Heart left ventricle (tissue), 16 donors: Measurements from ENCODE around the gene RMND5B. TPM values are rescaled to one million over a fixed set of nuclear protein-coding genes. Genes with fewer than 3 reads are reported as not detected.

Experiments
- ATAC-seq, 4 donors: fragments of 200-7000 bp; cut with Tn5 transposase; one replicate each; pipeline ENCODE4 v1.9.1; 2020 to 2022; ENCODE audit warnings: moderate library complexity in 4 of 4, mild to moderate bottlenecking in 3 of 4, moderate number of reproducible peaks in 1 of 4
- DNase-seq, 5 donors: peaks; one replicate each; pipeline ENCODE4 v3.0.0-alpha.2; 2020
- H3K27ac ChIP-seq, 12 donors: fragments of 200-600 bp; sonication (generic) in 4 of 12; one replicate each; pipeline versions ENCODE4 v1.5.0 to v1.8.0; 2016 to 2022; ENCODE audit warnings: mild to moderate bottlenecking in 2 of 12
- H3K27me3 ChIP-seq, 9 donors: fragments of 200-600 bp; sonication (generic) in 2 of 9; one replicate each; pipeline versions ENCODE4 v1.5.1 to v1.8.0; 2016 to 2022; ENCODE audit warnings: mild to moderate bottlenecking in 3 of 9
- H3K36me3 ChIP-seq, 9 donors: fragments of 200-600 bp; sonication (generic) in 2 of 9; one replicate each; pipeline versions ENCODE4 v1.5.0 to v1.8.0; 2018 to 2022; ENCODE audit warnings: mild to moderate bottlenecking in 2 of 9
- H3K4me1 ChIP-seq, 12 donors: fragments of 200-600 bp; sonication (generic) in 4 of 12; one replicate each; pipeline versions ENCODE4 v1.5.0 to v1.8.0; 2016 to 2022; ENCODE audit warnings: mild to moderate bottlenecking in 3 of 12
- H3K4me3 ChIP-seq, 12 donors: fragments of 200-600 bp; sonication (generic) in 4 of 12; one replicate each; pipeline versions ENCODE4 v1.5.0 to v1.8.0; 2017 to 2022; ENCODE audit warnings: mild to moderate bottlenecking in 9 of 12, moderate library complexity in 4 of 12
- H3K9me3 ChIP-seq, 12 donors: fragments of 200-600 bp; sonication (generic) in 4 of 12; one replicate each; pipeline versions ENCODE4 v1.5.0 to v1.8.0; 2016 to 2022; ENCODE audit warnings: mild to moderate bottlenecking in 1 of 12
- CTCF ChIP-seq, 12 donors: fragments of 200-600 bp; sonication (generic) in 4 of 12; IDR thresholded peaks; one replicate each; pipeline versions ENCODE4 v1.5.0 to v1.8.0; 2018 to 2022; ENCODE audit warnings: antibody characterized with exemption in 12 of 12, mild to moderate bottlenecking in 5 of 12
- POLR2A ChIP-seq, 2 donors: fragments of 450-650 bp; IDR thresholded peaks; one replicate each; pipeline ENCODE4 v1.6.1; 2017; ENCODE audit warnings: antibody characterized with exemption in 2 of 2, mild to moderate bottlenecking in 2 of 2, moderate library complexity in 2 of 2
- WGBS, 4 donors: extraction: QIAGEN DNeasy Blood & Tissue Kit in 2 of 4; methylation state at CpG; one replicate each; pipeline versions ENCODE4 v1.1.5 to v1.1.7; 2013 to 2018; 5-methylcytosine and 5-hydroxymethylcytosine counted together
- intact Hi-C, 10 donors: fragments of 100-400 bp; cut with DNase I; formaldehyde crosslinking; loops; one replicate each; pipeline versions ENCODE4 v1.11.1 to v1.14.2; 2022
- polyA plus RNA-seq, 2 donors: library from polyadenylated mRNA; stranded (reverse); fragments of 200-250 nt; gene quantifications; one replicate each; pipeline ENCODE4 v1.2.3, GENCODE V29; 2013
- total RNA-seq, 9 donors: library from RNA; depleted of rRNA in 2 of 9; stranded (reverse); fragments of >200 nt in 2 of 9; fragmentation: NEBNext Ultra II Directional in 3 of 9; extraction: Animal tissue kit (Norgen Biotek cat#: 25700) in 3 of 9; gene quantifications; one replicate each; pipeline versions ENCODE4 v1.1.0 to v1.2.4, GENCODE V29; 2016 to 2023
- donor health status: ischemic (EF 13 %, LVEDD 7.1; RV severe dilation, severe dysfunction).
- donor health status: healthy with polysubstance abuse.
- donor health status: DM: no; HTN: yes; CAD: no.
- donor health status: DM: no; HTN: no; CAD: no.
- donor health status: ischemic (EF 25% LVEDD 6.9; RV normal size, moderate dysfunction).
- donor health status: ischemic (EF 25% LVEDD 5.7; RV mildly dilated, moderate dysfunction).
- donor health status: healthy.
- donor health status: DM: yes; HTN: yes; CAD: no.
- donor health status: ischemic (EF 35%, LVEDD 5.7; RV mildly dilated, moderate dysfunction).
- donor health status: nonischemic (EF 11% LVEDD 7.7; RV severe dilation, severe dysfunction).
- donor health status: DM: yes; HTN: yes; CAD: no.
- donor health status: PGD.
- donor health status: ischemic (EF 29% LVEDD 5.4; RV normal size, mild dysfunction).
- donor health status: nonischemic (EF 23%, LVEDD 6.1; RV moderate dilation, normal function).

The RMND5B gene
- total and polyA plus RNA-seq, 11 donors = 26.4 to 42.2 (median 32.7) TPM

- H3K4me3 ChIP-seq = peak overlapping the region in 11 of 12 donors; percentile 45 to 69 (median 62)
- peaks cover 0 to 54% (median 22%) of the 10 kb centered on the region in 12 donors for H3K4me1 ChIP-seq
- peak overlapping the region in 10 of 12 donors; percentile 5 to 90 (median 35) for H3K27ac ChIP-seq
- TF ChIP-seq CTCF (IDR thresholded peaks at IDR 0.05) = no peak
- no peak for TF ChIP-seq POLR2A (IDR thresholded peaks at IDR 0.05)
- 37 to 61% (median 47%) methylated on average over 8 to 12 of the region's 12 CpGs for WGBS, 4 donors
- DNase-seq (peak in 1 of 5 donors; percentile 26), ATAC-seq (no peak)
- H3K27me3 ChIP-seq = peaks cover 5 to 47% (median 20%) of the 10 kb centered on the region in 9 donors
- no peaks in the 10 kb centered on the region for H3K36me3 ChIP-seq
- intact Hi-C loops = no loop called here
- H3K9me3 ChIP-seq = peaks cover 0 to 5% (median 0%) of the 10 kb centered on the region in 12 donors
Measured at GRCh38 chr5:178115136-178115813, 15.5 kb upstream of the RMND5B start.

- TF ChIP-seq POLR2A (IDR thresholded peaks at IDR 0.05) = no peak
- no peak for TF ChIP-seq CTCF (IDR thresholded peaks at IDR 0.05)
- no peaks in the 10 kb centered on the region for H3K36me3 ChIP-seq
- no peak for ATAC-seq
- peaks cover 0 to 5% (median 0%) of the 10 kb centered on the region in 12 donors for H3K9me3 ChIP-seq
- peak overlapping the region in 9 of 12 donors; percentile 5 to 90 (median 30) for H3K27ac ChIP-seq
- DNase-seq = peak in 1 of 5 donors; percentile 47
- peaks cover 5 to 47% (median 20%) of the 10 kb centered on the region in 9 donors for H3K27me3 ChIP-seq
- H3K4me3 ChIP-seq = peak overlapping the region in 7 of 12 donors; percentile 49 to 69 (median 63)
- intact Hi-C loops = no loop called here
- 18 to 39% (median 36%) methylated on average over 5 to 7 of the region's 7 CpGs for WGBS, 4 donors
- peaks cover 0 to 59% (median 22%) of the 10 kb centered on the region in 12 donors for H3K4me1 ChIP-seq
Measured at GRCh38 chr5:178115814-178116142, 15.0 kb upstream of the RMND5B start.

GRCh38 chr5:178116143-178116885 lies 14.5 kb upstream of the RMND5B start:
- H3K27me3 ChIP-seq = peaks cover 5 to 47% (median 20%) of the 10 kb centered on the region in 9 donors
- no peak for ATAC-seq
- WGBS, 4 donors = 20 to 30% (median 27%) methylated on average over 20 to 22 of the region's 22 CpGs

More at GRCh38 chr5:178116143-178116885, 14.5 kb upstream of the RMND5B start:
- Histone ChIP-seq H3K4me3 (peak overlapping the region in 5 of 12 donors; percentile 58 to 69 (median 63)), H3K4me1 (peaks cover 0 to 64% (median 25%) of the 10 kb centered on the region in 12 donors), H3K27ac (peak overlapping the region in 10 of 12 donors; percentile 11 to 90 (median 55)), H3K9me3 (peaks cover 0 to 5% (median 0%) of the 10 kb centered on the region in 12 donors), H3K36me3 (no peaks in the 10 kb centered on the region)
- TF ChIP-seq POLR2A (IDR thresholded peaks at IDR 0.05) (no peak), CTCF (IDR thresholded peaks at IDR 0.05) (no peak)
- intact Hi-C loops = no loop called here
- DNase-seq = peak in 1 of 5 donors; percentile 56
